SK-N-MC (cell line): Measurements from ENCODE around the gene C4A.

Source experiments
- EZH2 ChIP-seq: fragments of 200-600 bp; sonication (generic); IDR thresholded peaks from one replicate; pipeline ENCODE4 v1.6.1; 2017; ENCODE audit warnings: antibody characterized with exemption
- POLR2AphosphoS5 ChIP-seq: IDR thresholded peaks from 2 replicates; pipeline ENCODE4 v1.6.1; 2012; ENCODE audit warnings: mild to moderate bottlenecking, low read depth, low read length, borderline replicate concordance

- TF ChIP-seq POLR2AphosphoS5 (no peak), EZH2 (no peak)
These were observed 65.2 kb downstream of the C4A start for GRCh38 chr6:32047084-32047478.
